Thyroid gland (tissue), 4 donors: ENCODE results near the gene OGFOD3.

Experiments used
- POLR2A ChIP-seq, 2 donors: fragments of 450-650 bp; IDR thresholded peaks; one replicate each; pipeline ENCODE4 v1.6.1; 2017; ENCODE audit warnings: antibody characterized with exemption in 2 of 2, mild to moderate bottlenecking in 2 of 2, moderate library complexity in 1 of 2
- TF ChIP-seq, protein P1 (sequence below), 6 experiments: fragments of 200-600 bp in 3 of 6; fragments of 450-650 bp in 3 of 6; sonication (generic) in 3 of 6; IDR thresholded peaks; one replicate each; pipeline ENCODE4 v1.5.1; 2016 to 2019; ENCODE audit warnings: antibody characterized with exemption in 6 of 6, mild to moderate bottlenecking in 2 of 6, inconsistent platforms in 1 of 6, moderate library complexity in 1 of 6

DNA sequence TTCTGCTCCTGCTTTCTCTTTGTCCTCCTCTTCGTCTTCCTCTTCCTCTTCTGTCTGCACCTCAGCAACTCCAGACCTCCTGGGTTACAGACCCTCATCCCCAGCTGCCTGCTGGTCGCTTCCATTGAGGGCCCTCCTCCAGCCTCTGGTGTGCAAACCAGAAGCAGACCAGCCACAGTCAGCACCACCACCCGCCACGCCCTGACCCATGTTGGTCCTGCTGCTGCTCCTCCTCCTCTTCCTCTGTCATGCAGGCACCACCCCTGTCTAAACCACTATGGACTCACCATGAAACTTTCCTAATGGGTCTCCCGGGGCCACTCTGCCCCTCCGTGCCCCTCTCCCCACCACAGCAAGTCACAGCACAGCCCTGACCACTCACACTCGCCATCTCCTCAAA is 11.4 kb upstream of the OGFOD3 start:
- TF ChIP-seq, protein P1, sequence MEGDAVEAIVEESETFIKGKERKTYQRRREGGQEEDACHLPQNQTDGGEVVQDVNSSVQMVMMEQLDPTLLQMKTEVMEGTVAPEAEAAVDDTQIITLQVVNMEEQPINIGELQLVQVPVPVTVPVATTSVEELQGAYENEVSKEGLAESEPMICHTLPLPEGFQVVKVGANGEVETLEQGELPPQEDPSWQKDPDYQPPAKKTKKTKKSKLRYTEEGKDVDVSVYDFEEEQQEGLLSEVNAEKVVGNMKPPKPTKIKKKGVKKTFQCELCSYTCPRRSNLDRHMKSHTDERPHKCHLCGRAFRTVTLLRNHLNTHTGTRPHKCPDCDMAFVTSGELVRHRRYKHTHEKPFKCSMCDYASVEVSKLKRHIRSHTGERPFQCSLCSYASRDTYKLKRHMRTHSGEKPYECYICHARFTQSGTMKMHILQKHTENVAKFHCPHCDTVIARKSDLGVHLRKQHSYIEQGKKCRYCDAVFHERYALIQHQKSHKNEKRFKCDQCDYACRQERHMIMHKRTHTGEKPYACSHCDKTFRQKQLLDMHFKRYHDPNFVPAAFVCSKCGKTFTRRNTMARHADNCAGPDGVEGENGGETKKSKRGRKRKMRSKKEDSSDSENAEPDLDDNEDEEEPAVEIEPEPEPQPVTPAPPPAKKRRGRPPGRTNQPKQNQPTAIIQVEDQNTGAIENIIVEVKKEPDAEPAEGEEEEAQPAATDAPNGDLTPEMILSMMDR (IDR thresholded peaks at IDR 0.05) = no peak
- TF ChIP-seq POLR2A (IDR thresholded peaks at IDR 0.05) = no peak
